Measurements from ENCODE around the gene LCP1.

GRCh38 chr13:46183018-46183946 is 1.3 kb upstream of the LCP1 start:
- no peak for TF ChIP-seq CTCF (IDR thresholded peaks at IDR 0.05; ENCODE audit: borderline replicate concordance, extremely low read depth, low read length, poor library complexity, severe bottlenecking)
- TF ChIP-seq EZH2 (IDR thresholded peaks at IDR 0.05; ENCODE audit: borderline replicate concordance, low read depth, low read length, severe bottlenecking), result no peak

All from DND-41 (cell line).